Endothelial cell of umbilical vein (primary cell): ENCODE measurements around the gene OXSR1. TPM values are rescaled to one million over a fixed set of nuclear protein-coding genes. Genes with fewer than 3 reads are reported as not detected.
A peak's percentile ranks its signal among the peaks of the same experiment; 100 is the strongest.

Source experiments
- BruUV-seq: library from RNA; stranded (reverse); fragments of 400-500 nt; replicated peaks from 2 replicates; lab custom pipeline; 2021; lab: Mats Ljungman, UMichigan
- CTCF ChIA-PET: fragments of 300-600, 350-600 bp; sonication (Branson Sonifier 250); formaldehyde crosslinking; loops from one replicate; lab custom pipeline; 2021; ENCODE audit warnings: antibody characterized with exemption, inconsistent platforms; lab: Charles Lee
- POLR2A ChIA-PET: fragments of 300-600, 350-600 bp; sonication (Branson Sonifier 250); formaldehyde crosslinking; loops from one replicate; lab custom pipeline; 2021; ENCODE audit warnings: antibody characterized with exemption, inconsistent platforms; lab: Charles Lee
- DNase-seq: peaks from one replicate; pipeline ENCODE4 v3.0.0-alpha.2; 2011; ENCODE audit warnings: low read depth, low spot score
- FAIRE-seq: peaks from 2 replicates; lab custom pipeline; 2011; peaks lifted over from hg19 to GRCh38; lab: Jason Lieb, UNC
- H2AFZ ChIP-seq: 2 replicates; pipeline ENCODE4 v1.6.0; 2012; ENCODE audit warnings: low read depth, low read length, control low read depth, inconsistent platforms
- H3K27ac ChIP-seq: 2 replicates; pipeline ENCODE4 v1.5.1; 2011; ENCODE audit warnings: low read depth, mild to moderate bottlenecking, control low read depth, low read length, moderate library complexity; ENCODE audit not compliant: insufficient read depth
- H3K27me3 ChIP-seq, 2 experiments: 2 replicates each; pipeline versions ENCODE4 v1.6.0 to v1.6.1; 2011; ENCODE audit warnings: low read length in 2 of 2, mixed read lengths in 1 of 2; ENCODE audit not compliant: control insufficient read depth in 2 of 2, insufficient read depth in 2 of 2
- H3K36me3 ChIP-seq, 2 experiments: 2 replicates in 1 of 2; 3 replicates in 1 of 2; pipeline ENCODE4 v1.5.1; 2011; ENCODE audit warnings: low read length in 2 of 2, mild to moderate bottlenecking in 1 of 2, moderate library complexity in 1 of 2; ENCODE audit not compliant: control insufficient read depth in 2 of 2, insufficient read depth in 2 of 2; ENCODE audit errors: extremely low read depth in 1 of 2
- H3K4me1 ChIP-seq: 3 replicates; pipeline ENCODE4 v1.5.1; 2011; ENCODE audit warnings: mild to moderate bottlenecking, low read length; ENCODE audit not compliant: control insufficient read depth, insufficient read depth; ENCODE audit errors: extremely low read depth
- H3K4me2 ChIP-seq: 2 replicates; pipeline ENCODE4 v1.6.1; 2011; ENCODE audit warnings: low read length, control low read depth, mixed read lengths; ENCODE audit not compliant: insufficient read depth
- H3K4me3 ChIP-seq, 3 experiments: fragments of 200-600 bp in 1 of 3; sonication (generic), shearing (Covaris generic) in 1 of 3; replicated peaks in 1 of 3; 2 replicates each; pipeline ENCODE4 v1.5.1; 2011 to 2016; ENCODE audit warnings: control low read depth in 3 of 3, low read length in 3 of 3, mild to moderate bottlenecking in 2 of 3, inconsistent platforms in 1 of 3, low read depth in 1 of 3, moderate library complexity in 1 of 3; ENCODE audit not compliant: insufficient read depth in 1 of 3
- H3K79me2 ChIP-seq: 2 replicates; pipeline ENCODE4 v1.6.0; 2012; ENCODE audit warnings: low read length, inconsistent platforms; ENCODE audit not compliant: control insufficient read depth, insufficient read depth
- H3K9ac ChIP-seq: replicated peaks from 2 replicates; pipeline ENCODE3; 2011; ENCODE audit warnings: low read length, control low read depth; ENCODE audit not compliant: insufficient read depth; ENCODE audit errors: extremely low read depth
- H3K9me1 ChIP-seq: replicated peaks from 3 replicates; pipeline ENCODE4 v1.6.0; 2011; ENCODE audit warnings: mild to moderate bottlenecking, low read length; ENCODE audit not compliant: control insufficient read depth, insufficient read depth; ENCODE audit errors: extremely low read depth
- H3K9me3 ChIP-seq: replicated peaks from 2 replicates; pipeline ENCODE4 v1.5.1; 2012; ENCODE audit warnings: low read length, inconsistent platforms; ENCODE audit not compliant: control insufficient read depth, insufficient read depth
- H4K20me1 ChIP-seq: replicated peaks from 2 replicates; pipeline ENCODE3; 2011; ENCODE audit warnings: mild to moderate bottlenecking, low read length; ENCODE audit not compliant: control insufficient read depth, insufficient read depth; ENCODE audit errors: extremely low read depth
- EZH2 ChIP-seq: IDR thresholded peaks from 2 replicates; pipeline ENCODE4 v1.6.1; 2012; ENCODE audit warnings: borderline replicate concordance, low read depth, mild to moderate bottlenecking, moderate library complexity, low read length, inconsistent platforms; ENCODE audit not compliant: severe bottlenecking
- FOS ChIP-seq: IDR thresholded peaks from 2 replicates; pipeline ENCODE4 v1.6.1; 2011; ENCODE audit warnings: mild to moderate bottlenecking, low read length, moderate library complexity, borderline replicate concordance; ENCODE audit not compliant: insufficient read depth
- GATA2 ChIP-seq: IDR thresholded peaks from 2 replicates; pipeline ENCODE4 v1.7.0; 2011; ENCODE audit warnings: low read depth, mild to moderate bottlenecking, moderate library complexity, mixed read lengths, low read length; ENCODE audit not compliant: insufficient read length, insufficient read depth
- JUN ChIP-seq: IDR thresholded peaks from 2 replicates; pipeline ENCODE4 v1.6.1; 2011; ENCODE audit warnings: borderline replicate concordance, low read depth; ENCODE audit not compliant: insufficient read length, insufficient read depth
- MYC ChIP-seq: IDR thresholded peaks from one replicate; pipeline ENCODE4 v1.6.1; 2011; ENCODE audit warnings: mild to moderate bottlenecking, low read depth, low read length
- POLR2A ChIP-seq: IDR thresholded peaks from 2 replicates; pipeline ENCODE4 v1.6.1; 2012; ENCODE audit warnings: low read depth, mild to moderate bottlenecking, control low read depth, low read length
- POLR2AphosphoS5 ChIP-seq: IDR thresholded peaks from 2 replicates; pipeline ENCODE4 v1.6.1; 2012; ENCODE audit warnings: low read depth, mild to moderate bottlenecking, control low read depth, low read length, moderate library complexity; ENCODE audit not compliant: insufficient read depth
- dilution Hi-C: fragments of 300-500 bp; cut with MboI; formaldehyde crosslinking; loops from one replicate; pipeline ENCODE4 v1.15.0; 2019; ENCODE audit warnings: low sequenced_read_pairs; ENCODE audit not compliant: extremely low pct_ligation_motif_present
- intact Hi-C: fragments of 100-400 bp; cut with micrococcal nuclease; formaldehyde crosslinking; loops from one replicate; pipeline ENCODE4 v1.10.0; 2022
- polyA plus RNA-seq, 4 experiments: library from polyadenylated mRNA; depleted of rRNA in 3 of 4; stranded (reverse) in 3 of 4; unstranded in 1 of 4; fragments of >200 nt; gene quantifications; 2 replicates each; pipeline versions ENCODE4 v1.2.1 to v1.2.3, GENCODE V29; 2011 to 2012; ENCODE audit warnings: missing spikeins in 1 of 4
- total RNA-seq: library from RNA; stranded (reverse); gene quantifications from 2 replicates; pipeline ENCODE4 v1.2.3, GENCODE V29; 2021
- TF ChIP-seq, protein P1 (sequence below), 2 donors: IDR thresholded peaks; 1 replicate in 1 of 2; 2 replicates in 1 of 2; pipeline ENCODE4 v1.5.1; 2011; ENCODE audit warnings: low read length in 2 of 2, mild to moderate bottlenecking in 2 of 2, moderate library complexity in 2 of 2, control low read depth in 1 of 2, inconsistent platforms in 1 of 2, low read depth in 1 of 2; ENCODE audit not compliant: insufficient read depth in 1 of 2; ENCODE audit errors: extremely low read depth in 1 of 2
- TF ChIP-seq, protein P2 (sequence below): IDR thresholded peaks from 2 replicates; pipeline ENCODE4 v1.6.1; 2011; ENCODE audit not compliant: insufficient read depth, insufficient read length

The OXSR1 gene
- total and polyA plus RNA-seq, 2 donors (not counting 3 experiments of a cell fraction or from before 2014, with no cell fraction given) = 15.1 to 32.9 TPM

DNA sequence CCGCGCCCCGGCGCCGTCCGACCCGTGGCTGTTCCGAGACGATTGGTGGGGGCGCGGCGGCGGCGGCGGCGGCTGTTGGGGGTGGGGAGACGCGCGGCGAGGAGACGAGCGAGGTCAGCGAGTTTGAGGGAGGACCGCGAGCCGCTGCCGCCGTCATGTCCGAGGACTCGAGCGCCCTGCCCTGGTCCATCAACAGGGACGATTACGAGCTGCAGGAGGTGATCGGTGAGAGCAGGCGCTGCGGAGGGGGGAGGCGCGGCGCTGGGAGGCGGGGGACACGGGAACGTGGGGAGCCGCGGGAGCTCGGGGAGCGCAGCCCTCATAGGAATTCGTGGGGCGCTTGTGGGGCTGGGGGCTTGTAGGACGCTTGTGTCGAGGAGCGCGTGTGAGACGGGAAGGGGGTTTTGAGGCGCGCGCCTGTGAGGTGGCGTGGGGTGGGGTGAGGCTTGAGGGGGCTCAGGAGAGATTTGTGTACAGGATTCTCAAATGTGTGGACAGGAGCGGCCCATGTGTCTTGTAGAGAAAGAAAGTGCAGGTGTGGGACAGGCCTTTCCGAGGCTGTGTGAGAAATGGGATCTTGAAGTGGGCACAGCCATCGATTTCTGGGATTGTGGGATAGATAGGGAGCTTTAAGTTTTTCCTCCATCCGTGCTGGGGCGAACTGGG is 518 bp downstream of the OXSR1 start:
- peaks cover 45% of the 10 kb centered on the region for H3K79me2 ChIP-seq
- intact Hi-C loops = loop anchor here (1.0 kb wide), 2 partner anchors 29 to 180 kb away; partner anchors contain the start of genes ACAA1 and XYLB
- POLR2A ChIA-PET = interaction anchor here (1.5 to 1.9 kb wide), 2 partner anchors 11 to 29 kb away, joined by 4 to 22 read pairs; partner anchors contain the start of gene ACAA1

DNA sequence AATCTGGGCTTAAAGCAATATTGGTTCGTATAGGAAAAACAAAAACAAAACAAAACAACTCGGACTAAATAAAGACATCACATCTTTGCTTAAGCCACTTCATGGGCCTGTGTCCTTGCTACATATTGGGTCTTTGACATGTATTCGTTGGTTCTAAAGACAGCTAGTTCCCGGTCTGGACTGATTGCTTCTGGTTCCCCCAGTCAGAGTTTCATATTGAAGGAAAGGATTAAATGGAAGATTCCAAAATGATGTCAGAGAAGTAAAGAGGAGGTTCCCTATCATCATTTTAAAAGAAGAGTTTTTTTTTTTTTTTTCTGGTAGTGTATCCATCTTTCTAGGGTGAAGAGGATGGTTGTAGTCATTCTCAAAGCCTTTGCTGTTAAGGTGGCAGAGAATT is 2.3 kb downstream of the OXSR1 start:
- Histone ChIP-seq H3K4me2 (no peak overlapping the region), H3K79me2 (peaks cover 60% of the 10 kb centered on the region), H4K20me1 (no peaks in the 10 kb centered on the region), H3K27ac (no peak overlapping the region), H3K36me3 (no peaks in the 10 kb centered on the region), H3K27me3 (no peaks in the 10 kb centered on the region), H2AFZ (no peak overlapping the region), H3K9me3 (no peaks in the 10 kb centered on the region), H3K9ac (no peak overlapping the region), H3K4me1 (peaks cover 4% of the 10 kb centered on the region), H3K4me3 (no peak overlapping the region), H3K9me1 (no peaks in the 10 kb centered on the region)
- TSS peak; percentile 7 for BruUV-seq
- POLR2A ChIA-PET = no interaction called here
- CTCF ChIA-PET = interaction anchor here (5.7 kb wide), 1 partner anchor 29 kb away, joined by 43 read pairs; the partner anchor contains the start of genes ACAA1 and MYD88
- intact Hi-C loops (no loop called here), dilution Hi-C loops (no loop called here)
- DNase-seq (no peak), FAIRE-seq (no peak)
- TF ChIP-seq GATA2 = no peak
- TF ChIP-seq POLR2AphosphoS5 = no peak
- no peak for TF ChIP-seq MYC
- no peak for TF ChIP-seq EZH2
- TF ChIP-seq, protein P1, sequence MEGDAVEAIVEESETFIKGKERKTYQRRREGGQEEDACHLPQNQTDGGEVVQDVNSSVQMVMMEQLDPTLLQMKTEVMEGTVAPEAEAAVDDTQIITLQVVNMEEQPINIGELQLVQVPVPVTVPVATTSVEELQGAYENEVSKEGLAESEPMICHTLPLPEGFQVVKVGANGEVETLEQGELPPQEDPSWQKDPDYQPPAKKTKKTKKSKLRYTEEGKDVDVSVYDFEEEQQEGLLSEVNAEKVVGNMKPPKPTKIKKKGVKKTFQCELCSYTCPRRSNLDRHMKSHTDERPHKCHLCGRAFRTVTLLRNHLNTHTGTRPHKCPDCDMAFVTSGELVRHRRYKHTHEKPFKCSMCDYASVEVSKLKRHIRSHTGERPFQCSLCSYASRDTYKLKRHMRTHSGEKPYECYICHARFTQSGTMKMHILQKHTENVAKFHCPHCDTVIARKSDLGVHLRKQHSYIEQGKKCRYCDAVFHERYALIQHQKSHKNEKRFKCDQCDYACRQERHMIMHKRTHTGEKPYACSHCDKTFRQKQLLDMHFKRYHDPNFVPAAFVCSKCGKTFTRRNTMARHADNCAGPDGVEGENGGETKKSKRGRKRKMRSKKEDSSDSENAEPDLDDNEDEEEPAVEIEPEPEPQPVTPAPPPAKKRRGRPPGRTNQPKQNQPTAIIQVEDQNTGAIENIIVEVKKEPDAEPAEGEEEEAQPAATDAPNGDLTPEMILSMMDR (IDR thresholded peaks at IDR 0.05; ENCODE audit: extremely low read depth in 1 of 2, insufficient read depth in 1 of 2, low read depth in 1 of 2, low read length in 2 of 2) = no peak
- TF ChIP-seq POLR2A = no peak
- TF ChIP-seq JUN = no peak
- TF ChIP-seq FOS = no peak
- TF ChIP-seq, protein P2, sequence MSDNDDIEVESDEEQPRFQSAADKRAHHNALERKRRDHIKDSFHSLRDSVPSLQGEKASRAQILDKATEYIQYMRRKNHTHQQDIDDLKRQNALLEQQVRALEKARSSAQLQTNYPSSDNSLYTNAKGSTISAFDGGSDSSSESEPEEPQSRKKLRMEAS = no peak

More for the DNA sequence above, 518 bp downstream of the OXSR1 start:
- dilution Hi-C loops = no loop called here
- H3K36me3 ChIP-seq = no peaks in the 10 kb centered on the region
- FAIRE-seq = no peak
- H3K9ac ChIP-seq = peak overlapping the region; percentile 74
- H3K4me1 ChIP-seq = peaks cover 4% of the 10 kb centered on the region
- DNase-seq = no peak
- TF ChIP-seq FOS (no peak), GATA2 (no peak), JUN (no peak)
- no peaks in the 10 kb centered on the region for H3K27me3 ChIP-seq
- no peaks in the 10 kb centered on the region for H3K9me3 ChIP-seq
- H3K4me2 ChIP-seq = peak overlapping the region; percentile 86
- H3K9me1 ChIP-seq = no peaks in the 10 kb centered on the region
- peak overlapping the region; percentile 57 for H2AFZ ChIP-seq
- H3K4me3 ChIP-seq = peak overlapping the region; percentile 62 to 88 (median 86)
- peak overlapping the region; percentile 81 for H3K27ac ChIP-seq
- BruUV-seq = no TSS peak
- CTCF ChIA-PET = interaction anchor here (0.6 to 5.7 kb wide), 12 partner anchors 11 to 490 kb away, joined by 3 to 43 read pairs (median 4); partner anchors contain the start of genes ACAA1, EXOG, MYD88 and XYLB
- no peaks in the 10 kb centered on the region for H4K20me1 ChIP-seq
